H1 (cell line): ENCODE measurements around the gene SLC22A2. TPM values are rescaled to one million over a fixed set of nuclear protein-coding genes. Genes with fewer than 3 reads are reported as not detected.

ENCODE experiments used
- CTCF ChIA-PET: fragments of 300-600 bp; sonication (Branson Sonifier 250); formaldehyde crosslinking; loops from one replicate; lab custom pipeline; 2021; ENCODE audit not compliant: partially characterized antibody; lab: Charles Lee
- POLR2A ChIA-PET: fragments of 300-600 bp; sonication (Branson Sonifier 250); formaldehyde crosslinking; loops from one replicate; lab custom pipeline; 2021; ENCODE audit warnings: inconsistent platforms; ENCODE audit not compliant: partially characterized antibody; lab: Charles Lee
- DNase-seq, 2 experiments: peaks; one replicate each; pipeline versions ENCODE4 v3.0.0 to v3.0.0-alpha.2; 2010 to 2022; ENCODE audit warnings: low spot score in 2 of 2, low read depth in 1 of 2, mixed read lengths in 1 of 2
- FAIRE-seq: peaks from 2 replicates; lab custom pipeline; 2011; peaks lifted over from hg19 to GRCh38; lab: Jason Lieb, UNC
- H2AFZ ChIP-seq: 2 replicates; pipeline ENCODE4 v1.8.1; 2012; ENCODE audit warnings: low read length, inconsistent platforms
- H2AK5ac ChIP-seq: 2 replicates; pipeline ENCODE4 v1.6.1; 2013; ENCODE audit warnings: low read depth, low read length
- H2BK120ac ChIP-seq: replicated peaks from 2 replicates; pipeline ENCODE3; 2013; ENCODE audit warnings: low read depth, low read length, inconsistent platforms
- H2BK12ac ChIP-seq: 2 replicates; pipeline ENCODE4 v1.6.1; 2013; ENCODE audit warnings: low read depth, low read length
- H2BK15ac ChIP-seq: 2 replicates; pipeline ENCODE4 v1.6.1; 2013; ENCODE audit warnings: low read length
- H2BK20ac ChIP-seq: 2 replicates; pipeline ENCODE4 v1.6.1; 2013; ENCODE audit warnings: low read length
- H2BK5ac ChIP-seq: 2 replicates; pipeline ENCODE4 v1.6.1; 2013; ENCODE audit warnings: low read depth, low read length
- H3K14ac ChIP-seq: 2 replicates; pipeline ENCODE4 v1.6.1; 2013; ENCODE audit warnings: inconsistent platforms; ENCODE audit not compliant: insufficient read length
- H3K18ac ChIP-seq: 2 replicates; pipeline ENCODE4 v1.6.1; 2013; ENCODE audit warnings: low read length; ENCODE audit errors: extremely low read depth
- H3K23ac ChIP-seq: 2 replicates; pipeline ENCODE4 v1.6.1; 2013; ENCODE audit warnings: inconsistent platforms; ENCODE audit not compliant: insufficient read length
- H3K23me2 ChIP-seq: 2 replicates; pipeline ENCODE4 v1.6.1; 2013; ENCODE audit warnings: low read depth, low read length
- H3K27ac ChIP-seq: 2 replicates; pipeline ENCODE4 v1.6.1; 2011; ENCODE audit warnings: low read depth, low read length, inconsistent platforms
- H3K27me3 ChIP-seq, 4 experiments: replicated peaks in 1 of 4; 1 replicate in 1 of 4; 2 replicates in 3 of 4; pipeline versions ENCODE4 v1.6.1 to v1.8.1; 2011 to 2013; ENCODE audit warnings: low read length in 3 of 4, mild to moderate bottlenecking in 3 of 4, inconsistent platforms in 2 of 4, mixed read lengths in 2 of 4, moderate library complexity in 1 of 4; ENCODE audit not compliant: control insufficient read depth in 3 of 4, insufficient read depth in 3 of 4; ENCODE audit errors: extremely low read depth in 1 of 4
- H3K36me3 ChIP-seq, 4 experiments: 2 replicates each; pipeline versions ENCODE4 v1.6.1 to v1.8.1; 2011 to 2013; ENCODE audit warnings: mild to moderate bottlenecking in 4 of 4, low read length in 3 of 4, moderate library complexity in 2 of 4, control low read depth in 1 of 4, inconsistent platforms in 1 of 4; ENCODE audit not compliant: insufficient read depth in 4 of 4, control insufficient read depth in 2 of 4
- H3K4ac ChIP-seq: replicated peaks from 2 replicates; pipeline ENCODE3; 2013; ENCODE audit warnings: low read length, low read depth, mixed read lengths, inconsistent platforms; ENCODE audit not compliant: insufficient read length
- H3K4me1 ChIP-seq, 4 experiments: replicated peaks in 1 of 4; 1 replicate in 1 of 4; 2 replicates in 3 of 4; pipeline versions ENCODE4 v1.6.1 to v1.8.1; 2011 to 2013; ENCODE audit warnings: low read length in 3 of 4, inconsistent platforms in 2 of 4, mixed read lengths in 1 of 4; ENCODE audit not compliant: insufficient read depth in 4 of 4, control insufficient read depth in 3 of 4
- H3K4me2 ChIP-seq, 2 experiments: 2 replicates each; pipeline versions ENCODE4 v1.6.1 to v1.8.1; 2011 to 2013; ENCODE audit warnings: low read depth in 2 of 2, low read length in 2 of 2, control low read depth in 1 of 2, inconsistent platforms in 1 of 2, mild to moderate bottlenecking in 1 of 2; ENCODE audit not compliant: insufficient read depth in 1 of 2
- H3K4me3 ChIP-seq, 4 experiments: fragments of 200-600, 300-600 bp in 1 of 4; sonication (generic), shearing (Covaris generic), sonication (Bioruptor Twin) in 1 of 4; 2 replicates each; pipeline versions ENCODE4 v1.5.1 to v1.8.1; 2011 to 2016; ENCODE audit warnings: low read length in 4 of 4, low read depth in 3 of 4, control low read depth in 2 of 4, inconsistent platforms in 2 of 4, mild to moderate bottlenecking in 2 of 4, mixed read lengths in 1 of 4, moderate library complexity in 1 of 4; ENCODE audit not compliant: insufficient read depth in 2 of 4; ENCODE audit errors: extremely low read depth in 1 of 4
- H3K56ac ChIP-seq: replicated peaks from 2 replicates; pipeline ENCODE3; 2013; ENCODE audit warnings: low read depth, mild to moderate bottlenecking, mixed read lengths, low read length, inconsistent platforms; ENCODE audit not compliant: insufficient read length
- H3K79me1 ChIP-seq: 2 replicates; pipeline ENCODE4 v1.6.1; 2013; ENCODE audit warnings: low read depth, low read length, control low read depth
- H3K79me2 ChIP-seq, 2 experiments: 2 replicates each; pipeline versions ENCODE4 v1.6.1 to v1.8.1; 2012 to 2013; ENCODE audit warnings: low read length in 2 of 2, mild to moderate bottlenecking in 2 of 2, inconsistent platforms in 1 of 2; ENCODE audit not compliant: insufficient read depth in 2 of 2, control insufficient read depth in 1 of 2
- H3K9ac ChIP-seq, 4 experiments: replicated peaks in 1 of 4; 1 replicate in 1 of 4; 2 replicates in 3 of 4; pipeline versions ENCODE4 v1.6.1 to v1.8.1; 2011 to 2013; ENCODE audit warnings: low read depth in 3 of 4, low read length in 3 of 4, control low read depth in 2 of 4, mild to moderate bottlenecking in 2 of 4, moderate library complexity in 2 of 4, inconsistent platforms in 1 of 4; ENCODE audit errors: extremely low read depth in 1 of 4
- H3K9me3 ChIP-seq, 2 experiments: 2 replicates each; pipeline versions ENCODE4 v1.6.1 to v1.8.1; 2012 to 2013; ENCODE audit warnings: mild to moderate bottlenecking in 2 of 2, moderate library complexity in 2 of 2, control low read depth in 1 of 2, inconsistent platforms in 1 of 2, low read depth in 1 of 2, low read length in 1 of 2, mixed read lengths in 1 of 2; ENCODE audit not compliant: insufficient read depth in 2 of 2
- H4K20me1 ChIP-seq, 2 experiments: replicated peaks in 1 of 2; 2 replicates each; pipeline versions ENCODE3 to v1.8.1; 2011 to 2013; ENCODE audit warnings: inconsistent platforms in 2 of 2, low read length in 2 of 2, mild to moderate bottlenecking in 1 of 2; ENCODE audit not compliant: insufficient read depth in 2 of 2, control insufficient read depth in 1 of 2
- H4K5ac ChIP-seq: 2 replicates; pipeline ENCODE4 v1.6.1; 2013; ENCODE audit warnings: low read length, low read depth, mixed read lengths, inconsistent platforms; ENCODE audit not compliant: insufficient read length
- H4K8ac ChIP-seq: 2 replicates; pipeline ENCODE4 v1.8.0; 2013; ENCODE audit warnings: mild to moderate bottlenecking, moderate library complexity, low read length, inconsistent platforms; ENCODE audit not compliant: insufficient read depth; ENCODE audit errors: extremely low read depth
- H4K91ac ChIP-seq: replicated peaks from 2 replicates; pipeline ENCODE3; 2013; ENCODE audit warnings: low read length, mixed read lengths, inconsistent platforms; ENCODE audit not compliant: insufficient read length
- CBX8 ChIP-seq: fragments of 300-800, 300-1000 bp; sonication (generic); IDR thresholded peaks from 2 replicates; pipeline ENCODE4 v1.7.1; 2016; ENCODE audit warnings: low read depth, low read length, borderline replicate concordance
- CEBPB ChIP-seq: IDR thresholded peaks from 2 replicates; pipeline ENCODE4 v1.6.1; 2012; ENCODE audit warnings: low read depth, low read length
- CREB1 ChIP-seq: IDR thresholded peaks from 2 replicates; pipeline ENCODE4 v1.6.1; 2012; ENCODE audit warnings: inconsistent platforms
- CTBP2 ChIP-seq: IDR thresholded peaks from 2 replicates; pipeline ENCODE4 v1.7.0; 2011; ENCODE audit warnings: borderline replicate concordance, mild to moderate bottlenecking, moderate library complexity, mixed read lengths, low read length; ENCODE audit not compliant: insufficient read depth, insufficient read length
- CTCF ChIP-seq, 3 experiments: IDR thresholded peaks; 1 replicate in 2 of 3; 2 replicates in 1 of 3; pipeline versions ENCODE4 v1.5.1 to v1.6.1; 2011; ENCODE audit warnings: low read length in 3 of 3, mild to moderate bottlenecking in 3 of 3, inconsistent platforms in 2 of 3, low read depth in 1 of 3, moderate library complexity in 1 of 3; ENCODE audit not compliant: insufficient read depth in 1 of 3; ENCODE audit errors: control extremely low read depth in 1 of 3
- GABPA ChIP-seq: IDR thresholded peaks from 2 replicates; pipeline ENCODE4 v1.6.1; 2011; ENCODE audit warnings: mild to moderate bottlenecking, low read length, moderate library complexity, borderline replicate concordance; ENCODE audit not compliant: insufficient read depth
- NRF1 ChIP-seq: IDR thresholded peaks from 2 replicates; pipeline ENCODE4 v1.6.1; 2011; ENCODE audit warnings: mild to moderate bottlenecking, low read depth, low read length, improper control_type of control experiment
- POU5F1 ChIP-seq: IDR thresholded peaks from 2 replicates; pipeline ENCODE4 v1.6.1; 2011; ENCODE audit warnings: low read depth, mild to moderate bottlenecking, low read length, moderate library complexity
- RFX5 ChIP-seq: IDR thresholded peaks from 2 replicates; pipeline ENCODE4 v1.6.1; 2011; ENCODE audit warnings: low read depth, low read length, improper control_type of control experiment, borderline replicate concordance
- SAP30 ChIP-seq: fragments of 300-600 bp; sonication (generic); IDR thresholded peaks from 2 replicates; pipeline ENCODE4 v1.7.1; 2012; ENCODE audit warnings: low read length, moderate library complexity, mild to moderate bottlenecking, inconsistent platforms; ENCODE audit not compliant: insufficient read depth, insufficient replicate concordance
- SIRT6 ChIP-seq: IDR thresholded peaks from one replicate; pipeline ENCODE4 v1.7.1; 2012; ENCODE audit warnings: low read length, inconsistent platforms
- SUZ12 ChIP-seq: fragments of 200-600 bp; sonication (generic); IDR thresholded peaks from 2 replicates; pipeline ENCODE4 v1.6.1; 2012; ENCODE audit warnings: mild to moderate bottlenecking, inconsistent platforms, low read length, moderate library complexity, mixed read lengths
- TAF7 ChIP-seq: optimal IDR thresholded peaks from 2 replicates; pipeline ENCODE3; 2011; ENCODE audit warnings: low read depth, mild to moderate bottlenecking, inconsistent platforms, low read length, moderate library complexity, borderline replicate concordance
- WGBS, 2 experiments: shearing (Covaris generic) in 1 of 2; methylation state at CpG; one replicate each; pipeline versions ENCODE4 v1.1.6 to v1.1.7; 2013 to 2015; ENCODE audit warnings: low lambda C conversion rate in 2 of 2, mixed read lengths in 2 of 2, inconsistent platforms in 1 of 2, low coverage in 1 of 2, missing lambda C conversion rate in 1 of 2; ENCODE audit not compliant: insufficient replicate concordance in 2 of 2, insufficient coverage in 1 of 2, insufficient read length in 1 of 2; ENCODE audit errors: extremely low coverage in 1 of 2, missing lambda C conversion rate in 1 of 2; 5-methylcytosine and 5-hydroxymethylcytosine counted together
- polyA plus RNA-seq, 7 experiments: library from polyadenylated mRNA; depleted of rRNA in 3 of 7; stranded (reverse) in 5 of 7; unstranded in 2 of 7; fragments of >200 nt in 5 of 7; fragments of 200-250 nt in 2 of 7; gene quantifications; 1 replicate in 5 of 7; 2 replicates in 1 of 7; 4 replicates in 1 of 7; pipeline versions ENCODE4 v1.2.1 to v1.2.3, GENCODE V29; 2011 to 2013; ENCODE audit warnings: missing spikeins in 2 of 7, mixed read lengths in 2 of 7
- total RNA-seq: library from RNA; stranded (reverse); fragmentation: NEBNext Ultra II Directional; extraction: Animal tissue kit (Norgen Biotek cat#: 25700); gene quantifications from 2 replicates; pipeline ENCODE4 v1.2.1, GENCODE V29; 2021

SLC22A2 gene
- total and polyA plus RNA-seq, 2 of the 8 experiments (the other 6 are each of a cell fraction or from before 2014, with no cell fraction given), result 0.23 to 1.4 TPM

- no peaks in the 10 kb centered on the region for H4K20me1 ChIP-seq
- no peak overlapping the region for H4K91ac ChIP-seq
- no peak overlapping the region for H3K4ac ChIP-seq
- CTCF ChIA-PET, result no interaction called here
- no peak overlapping the region for H2BK20ac ChIP-seq
- no peak overlapping the region for H2AK5ac ChIP-seq
- no peak overlapping the region for H3K9ac ChIP-seq
- H3K23ac ChIP-seq, result no peak overlapping the region
- H3K27me3 ChIP-seq, result no peaks in the 10 kb centered on the region
- FAIRE-seq, result no peak
- no peak overlapping the region for H3K4me2 ChIP-seq
- H2AFZ ChIP-seq, result no peak overlapping the region
- H3K79me2 ChIP-seq, result no peaks in the 10 kb centered on the region
- no peaks in the 10 kb centered on the region for H3K9me3 ChIP-seq
- H2BK5ac ChIP-seq, result no peak overlapping the region
- H3K23me2 ChIP-seq, result no peaks in the 10 kb centered on the region
- POLR2A ChIA-PET, result no interaction called here
- no peak overlapping the region for H4K5ac ChIP-seq
- H3K56ac ChIP-seq, result no peak overlapping the region
- H3K36me3 ChIP-seq, result no peaks in the 10 kb centered on the region
- no peak overlapping the region for H2BK12ac ChIP-seq
- H3K4me3 ChIP-seq, result no peak overlapping the region
- no peak overlapping the region for H4K8ac ChIP-seq
- no peak overlapping the region for H2BK15ac ChIP-seq
- DNase-seq, result no peak
- H3K27ac ChIP-seq, result no peak overlapping the region
- 82% methylated on average over 1 of the region's 1 CpG; no CpG with 5 or more reads in 1 of the 2 experiments for WGBS, 2 experiments
- H3K4me1 ChIP-seq, result no peaks in the 10 kb centered on the region
- H3K79me1 ChIP-seq, result no peaks in the 10 kb centered on the region
- no peak overlapping the region for H2BK120ac ChIP-seq
- H3K18ac ChIP-seq, result no peak overlapping the region
- H3K14ac ChIP-seq, result no peak overlapping the region
- TF ChIP-seq RFX5 (no peak), NRF1 (no peak), TAF7 (no peak), CREB1 (no peak), CBX8 (no peak), CEBPB (no peak), CTCF (IDR thresholded peaks at IDR 0.05; ENCODE audit: control extremely low read depth in 1 of 3, insufficient read depth in 1 of 3, low read depth in 1 of 3, low read length in 3 of 3) (no peak), CTBP2 (no peak), SAP30 (no peak), SUZ12 (no peak), SIRT6 (no peak), POU5F1 (no peak), GABPA (no peak)
Measured at GRCh38 chr6:160194808-160195207, 63.8 kb downstream of the SLC22A2 start.
